Liver (tissue), 9 donors: ENCODE results near the gene BMP10. TPM values are rescaled to one million over a fixed set of nuclear protein-coding genes. Genes with fewer than 3 reads are reported as not detected.
A peak's percentile ranks its signal among the peaks of the same experiment; 100 is the strongest.

Experiments
- DNase-seq: peaks from one replicate; pipeline ENCODE4 v3.0.0-alpha.2; 2017; ENCODE audit warnings: low spot score
- H3K27ac ChIP-seq, 2 donors: one replicate each; pipeline ENCODE4 v1.7.0; 2013; ENCODE audit warnings: inconsistent platforms in 2 of 2, low read length in 2 of 2, control low read depth in 1 of 2, low read depth in 1 of 2, mild to moderate bottlenecking in 1 of 2
- H3K27me3 ChIP-seq, 4 donors: one replicate each; pipeline versions ENCODE4 v1.6.1 to v1.7.0; 2013; ENCODE audit warnings: low read length in 3 of 4, inconsistent platforms in 1 of 4, mild to moderate bottlenecking in 1 of 4, moderate library complexity in 1 of 4; ENCODE audit not compliant: control insufficient read depth in 4 of 4, insufficient read depth in 4 of 4
- H3K36me3 ChIP-seq, 4 donors: one replicate each; pipeline versions ENCODE4 v1.6.1 to v1.7.0; 2013; ENCODE audit warnings: low read length in 3 of 4, mild to moderate bottlenecking in 3 of 4, low read depth in 1 of 4, moderate library complexity in 1 of 4; ENCODE audit not compliant: control insufficient read depth in 4 of 4, insufficient read depth in 3 of 4
- H3K4me1 ChIP-seq, 4 donors: one replicate each; pipeline versions ENCODE4 v1.6.1 to v1.7.0; 2013; ENCODE audit warnings: low read length in 3 of 4, mild to moderate bottlenecking in 3 of 4, moderate library complexity in 1 of 4; ENCODE audit not compliant: control insufficient read depth in 4 of 4, insufficient read depth in 4 of 4
- H3K4me3 ChIP-seq, 3 donors: one replicate each; pipeline versions ENCODE4 v1.6.1 to v1.7.0; 2013; ENCODE audit warnings: low read length in 3 of 3, control low read depth in 1 of 3, low read depth in 1 of 3, mild to moderate bottlenecking in 1 of 3
- H3K9ac ChIP-seq, 2 donors: one replicate each; pipeline ENCODE4 v1.7.0; 2013; ENCODE audit warnings: low read length in 2 of 2, mild to moderate bottlenecking in 2 of 2, moderate library complexity in 2 of 2, control low read depth in 1 of 2, low read depth in 1 of 2
- H3K9me3 ChIP-seq, 4 donors: one replicate each; pipeline versions ENCODE4 v1.6.1 to v1.7.0; 2013; ENCODE audit warnings: low read length in 3 of 4; ENCODE audit not compliant: control insufficient read depth in 4 of 4
- ATF3 ChIP-seq: IDR thresholded peaks from 2 replicates; pipeline ENCODE4 v1.6.1; 2016; ENCODE audit warnings: antibody characterized with exemption
- CTCF ChIP-seq: fragments of 150-350 bp; IDR thresholded peaks from 2 replicates; pipeline ENCODE4 v1.5.1; 2017; ENCODE audit warnings: improper control_type of control experiment, low read depth, low read length; ENCODE audit not compliant: missing input control
- EGR1 ChIP-seq, 2 donors: IDR thresholded peaks; 2 replicates each; pipeline ENCODE4 v1.6.1; 2016 to 2018; ENCODE audit warnings: antibody characterized with exemption in 2 of 2, low read depth in 2 of 2
- FOXA1 ChIP-seq: IDR thresholded peaks from 2 replicates; pipeline ENCODE4 v1.6.1; 2016; ENCODE audit warnings: antibody characterized with exemption
- FOXA2 ChIP-seq: IDR thresholded peaks from 2 replicates; pipeline ENCODE4 v1.6.1; 2016; ENCODE audit warnings: antibody characterized with exemption
- HNF4A ChIP-seq, 2 donors: conservative IDR thresholded peaks; 2 replicates each; pipeline ENCODE4 v1.6.1; 2016; ENCODE audit warnings: antibody characterized with exemption in 2 of 2, mild to moderate bottlenecking in 2 of 2
- HNF4G ChIP-seq: IDR thresholded peaks from 2 replicates; pipeline ENCODE4 v1.6.1; 2016; ENCODE audit warnings: antibody characterized with exemption
- JUND ChIP-seq, 2 donors: IDR thresholded peaks; 2 replicates each; pipeline ENCODE4 v1.6.1; 2016; ENCODE audit warnings: antibody characterized with exemption in 2 of 2
- MAX ChIP-seq: IDR thresholded peaks from 2 replicates; pipeline ENCODE4 v1.6.1; 2016; ENCODE audit warnings: antibody characterized with exemption
- RAD21 ChIP-seq, 2 donors: IDR thresholded peaks; 2 replicates each; pipeline ENCODE4 v1.6.1; 2016; ENCODE audit warnings: antibody characterized with exemption in 2 of 2, mild to moderate bottlenecking in 2 of 2
- RXRA ChIP-seq, 2 donors: IDR thresholded peaks; 2 replicates each; pipeline ENCODE4 v1.6.1; 2017 to 2018; ENCODE audit warnings: antibody characterized with exemption in 2 of 2, mild to moderate bottlenecking in 1 of 2
- YY1 ChIP-seq: IDR thresholded peaks from 2 replicates; pipeline ENCODE4 v1.6.1; 2016; ENCODE audit warnings: antibody characterized with exemption, mild to moderate bottlenecking
- ZBTB33 ChIP-seq: IDR thresholded peaks from 2 replicates; pipeline ENCODE4 v1.6.1; 2016; ENCODE audit warnings: antibody characterized with exemption
- WGBS: extraction: QIAGEN DNeasy Blood & Tissue Kit; methylation state at CpG from one replicate; pipeline ENCODE4 v1.1.7; 2013; 5-methylcytosine and 5-hydroxymethylcytosine counted together
- polyA plus RNA-seq, 2 donors: library from polyadenylated mRNA; stranded (reverse) in 1 of 2; unstranded in 1 of 2; fragments of 200-250 nt in 1 of 2; fragments of >200 nt in 1 of 2; fragmentation: Nextera tagmentation in 1 of 2; extraction: Ambion mirVana in 1 of 2; gene quantifications; one replicate each; pipeline versions ENCODE4 v1.2.1 to v1.2.3, GENCODE V29; 2013 to 2015
- total RNA-seq, 2 donors: library from RNA; depleted of rRNA; stranded (reverse); fragments of >200 nt; gene quantifications; one replicate each; pipeline ENCODE4 v1.2.3, GENCODE V29; 2014
- donor health status: healthy.
- donor health status: healthy.
- donor health status: healthy.
- donor health status: healthy.
- donor health status: healthy.

BMP10 gene
- total and polyA plus RNA-seq, 4 donors = 0.39 to 10.0 (median 8.7) TPM

- Histone ChIP-seq H3K27ac (no peak overlapping the region), H3K9ac (no peak overlapping the region), H3K4me1 (no peaks in the 10 kb centered on the region), H3K27me3 (peaks cover 0 to 2% (median 0%) of the 10 kb centered on the region in 4 donors), H3K36me3 (no peaks in the 10 kb centered on the region), H3K4me3 (no peak overlapping the region), H3K9me3 (peaks cover 0 to 5% (median 0%) of the 10 kb centered on the region in 4 donors)
- WGBS = 89% methylated on average over 1 of the region's 1 CpG
- no peak for TF ChIP-seq FOXA1
- no peak for TF ChIP-seq RXRA (IDR thresholded peaks at IDR 0.05)
- no peak for TF ChIP-seq JUND (IDR thresholded peaks at IDR 0.05)
- TF ChIP-seq CTCF = no peak
- TF ChIP-seq RAD21 (IDR thresholded peaks at IDR 0.05) = no peak
- no peak for DNase-seq
These were observed 30.4 kb upstream of the BMP10 start for GRCh38 chr2:68901561-68901960.

GRCh38 chr2:68901199-68901514, 30.0 kb upstream of the BMP10 start:
- Histone ChIP-seq H3K27ac (no peak overlapping the region), H3K27me3 (peaks cover 0 to 2% (median 0%) of the 10 kb centered on the region in 4 donors), H3K4me3 (no peak overlapping the region), H3K4me1 (no peaks in the 10 kb centered on the region), H3K9ac (no peak overlapping the region), H3K36me3 (no peaks in the 10 kb centered on the region), H3K9me3 (peaks cover 0 to 5% (median 0%) of the 10 kb centered on the region in 4 donors)
- no peak for DNase-seq
- TF ChIP-seq CTCF (no peak), JUND (IDR thresholded peaks at IDR 0.05) (no peak), ZBTB33 (no peak), RAD21 (IDR thresholded peaks at IDR 0.05) (peak; percentile 39 to 59), HNF4G (no peak), FOXA1 (no peak), YY1 (no peak)
- WGBS = 73% methylated on average over 4 of the region's 4 CpGs

GRCh38 chr2:68900496-68901198, 29.4 kb upstream of the BMP10 start:
- Histone ChIP-seq H3K9me3 (peaks cover 0 to 5% (median 0%) of the 10 kb centered on the region in 4 donors), H3K27ac (no peak overlapping the region), H3K4me1 (no peaks in the 10 kb centered on the region), H3K4me3 (no peak overlapping the region), H3K27me3 (peaks cover 0 to 2% (median 0%) of the 10 kb centered on the region in 4 donors), H3K36me3 (no peaks in the 10 kb centered on the region), H3K9ac (no peak overlapping the region)
- 88% methylated on average over 5 of the region's 5 CpGs for WGBS
- no peak for DNase-seq
- TF ChIP-seq FOXA1 (no peak), HNF4A (conservative IDR thresholded peaks at IDR 0.05) (no peak), ZBTB33 (no peak), MAX (no peak), EGR1 (IDR thresholded peaks at IDR 0.05; ENCODE audit: low read depth in 2 of 2) (no peak), FOXA2 (no peak), HNF4G (no peak), YY1 (no peak), ATF3 (no peak)
